COLO668 (cell line): ENCODE measurements around the gene FAM83F.

Experiments
- DNase-seq: peaks from one replicate; lab custom pipeline; 2025; ENCODE audit not compliant: unreplicated experiment; lab: John Stamatoyannopoulos, UW

FAM83F gene

GRCh38 chr22:40056154-40056553 lies 61.4 kb downstream of the FAM83F start:
- no peak for DNase-seq

GRCh38 chr22:40056559-40056958 lies 61.8 kb downstream of the FAM83F start:
- no peak for DNase-seq

GRCh38 chr22:40057652-40058051 lies 62.9 kb downstream of the FAM83F start:
- no peak for DNase-seq

GRCh38 chr22:40058265-40058664 lies 63.5 kb downstream of the FAM83F start:
- DNase-seq, result no peak

GRCh38 chr22:40065981-40066380 lies 71.2 kb downstream of the FAM83F start:
- DNase-seq, result no peak

GRCh38 chr22:40067639-40068038 lies 72.9 kb downstream of the FAM83F start:
- DNase-seq, result no peak

GRCh38 chr22:40070701-40071100 lies 75.9 kb downstream of the FAM83F start:
- DNase-seq, result no peak

- no peak for DNase-seq
These were observed 77.0 kb downstream of the FAM83F start for GRCh38 chr22:40071720-40072119.

GRCh38 chr22:40076702-40077645 lies 82.2 kb downstream of the FAM83F start:
- DNase-seq, result no peak

- no peak for DNase-seq
These were observed 82.9 kb downstream of the FAM83F start for GRCh38 chr22:40077646-40078016.

GRCh38 chr22:40081662-40082061 lies 86.9 kb downstream of the FAM83F start:
- DNase-seq, result no peak

- no peak for DNase-seq
These were observed 87.4 kb downstream of the FAM83F start for GRCh38 chr22:40082184-40082583.

GRCh38 chr22:40083794-40084193 lies 89.0 kb downstream of the FAM83F start:
- DNase-seq, result no peak

GRCh38 chr22:40084246-40084645 lies 89.5 kb downstream of the FAM83F start:
- no peak for DNase-seq

- DNase-seq, result no peak
These were observed 94.1 kb downstream of the FAM83F start for GRCh38 chr22:40088818-40089217.
